ENCODE results near the gene RAI14. TPM values are rescaled to one million over a fixed set of nuclear protein-coding genes. Genes with fewer than 3 reads are reported as not detected.
A peak's percentile ranks its signal among the peaks of the same experiment; 100 is the strongest.

Gene RAI14
- total RNA-seq, 1 donor from 2014 or later = 307 TPM

GRCh38 chr5:34608859-34609648, 47.1 kb upstream of the RAI14 start:
- Histone ChIP-seq H4K20me1 (ENCODE audit: insufficient read depth, low read length) (no peaks in the 10 kb centered on the region), H3K4me1 (ENCODE audit: insufficient read depth, low read length) (peaks cover 27% of the 10 kb centered on the region), H3K9ac (ENCODE audit: low read length) (peak overlapping the region; percentile 85), H2AFZ (ENCODE audit: low read depth, low read length) (no peak overlapping the region), H3K27me3 (ENCODE audit: insufficient read depth, low read length) (no peaks in the 10 kb centered on the region), H3K27ac (ENCODE audit: low read depth, low read length) (peak overlapping the region; percentile 96), H3K9me3 (ENCODE audit: insufficient read depth, low read depth, low read length) (no peaks in the 10 kb centered on the region), H3K4me2 (ENCODE audit: low read length) (peak overlapping the region; percentile 83), H3K36me3 (ENCODE audit: insufficient read depth, low read length) (no peaks in the 10 kb centered on the region), H3K79me2 (ENCODE audit: insufficient read depth, low read length) (no peaks in the 10 kb centered on the region), H3K4me3 (ENCODE audit: insufficient read depth, low read depth, low read length) (no peak overlapping the region)
- TF ChIP-seq EZH2 (IDR thresholded peaks at IDR 0.05; ENCODE audit: insufficient read depth, low read length) = no peak
- no peak for TF ChIP-seq CTCF (IDR thresholded peaks at IDR 0.05; ENCODE audit: insufficient read depth, low read depth, low read length)
- DNase-seq (ENCODE audit: low read depth) = peak; percentile 96
- H3K4me1 Mint-ChIP-seq (ENCODE audit: low read depth, unreplicated experiment) = peaks cover 41% of the 10 kb centered on the region
- FAIRE-seq = peak; percentile 96
- H3K36me3 Mint-ChIP-seq (ENCODE audit: low read depth, unreplicated experiment) = no peaks in the 10 kb centered on the region
- H3K27me3 Mint-ChIP-seq (ENCODE audit: low read depth, unreplicated experiment) = no peaks in the 10 kb centered on the region
- H3K27ac Mint-ChIP-seq (ENCODE audit: unreplicated experiment) = peak overlapping the region; percentile 97
- no peaks in the 10 kb centered on the region for H3K9me3 Mint-ChIP-seq (ENCODE audit: unreplicated experiment)
- H3K4me3 Mint-ChIP-seq (ENCODE audit: unreplicated experiment) = no peak overlapping the region

- H2AFZ ChIP-seq (ENCODE audit: low read depth, low read length) = peak overlapping the region; percentile 3
- H3K36me3 ChIP-seq (ENCODE audit: insufficient read depth, low read length) = no peaks in the 10 kb centered on the region
- H3K79me2 ChIP-seq (ENCODE audit: insufficient read depth, low read length) = no peaks in the 10 kb centered on the region
- H3K4me2 ChIP-seq (ENCODE audit: low read length) = peak overlapping the region; percentile 83
- Mint-ChIP-seq H3K27me3 (ENCODE audit: low read depth, unreplicated experiment) (no peaks in the 10 kb centered on the region), H3K27ac (ENCODE audit: unreplicated experiment) (peak overlapping the region; percentile 97), H3K4me1 (ENCODE audit: low read depth, unreplicated experiment) (peaks cover 41% of the 10 kb centered on the region), H3K9me3 (ENCODE audit: unreplicated experiment) (no peaks in the 10 kb centered on the region), H3K36me3 (ENCODE audit: low read depth, unreplicated experiment) (no peaks in the 10 kb centered on the region), H3K4me3 (ENCODE audit: unreplicated experiment) (no peak overlapping the region)
- FAIRE-seq (no peak), DNase-seq (ENCODE audit: low read depth) (peak; percentile 68)
- peaks cover 27% of the 10 kb centered on the region for H3K4me1 ChIP-seq (ENCODE audit: insufficient read depth, low read length)
- no peak overlapping the region for H3K4me3 ChIP-seq (ENCODE audit: insufficient read depth, low read depth, low read length)
- TF ChIP-seq EZH2 (IDR thresholded peaks at IDR 0.05; ENCODE audit: insufficient read depth, low read length) (no peak), CTCF (IDR thresholded peaks at IDR 0.05; ENCODE audit: insufficient read depth, low read depth, low read length) (no peak)
- H4K20me1 ChIP-seq (ENCODE audit: insufficient read depth, low read length) = no peaks in the 10 kb centered on the region
- peak overlapping the region; percentile 85 for H3K9ac ChIP-seq (ENCODE audit: low read length)
- H3K9me3 ChIP-seq (ENCODE audit: insufficient read depth, low read depth, low read length) = no peaks in the 10 kb centered on the region
- no peaks in the 10 kb centered on the region for H3K27me3 ChIP-seq (ENCODE audit: insufficient read depth, low read length)
- peak overlapping the region; percentile 96 for H3K27ac ChIP-seq (ENCODE audit: low read depth, low read length)
Observed at GRCh38 chr5:34609951-34610441, 46.1 kb upstream of the RAI14 start.

- peak overlapping the region; percentile 83 for H3K4me2 ChIP-seq (ENCODE audit: low read length)
- no peaks in the 10 kb centered on the region for H3K36me3 ChIP-seq (ENCODE audit: insufficient read depth, low read length)
- no peak overlapping the region for H3K4me3 ChIP-seq (ENCODE audit: insufficient read depth, low read depth, low read length)
- Mint-ChIP-seq H3K27me3 (ENCODE audit: low read depth, unreplicated experiment) (no peaks in the 10 kb centered on the region), H3K27ac (ENCODE audit: unreplicated experiment) (peak overlapping the region; percentile 97), H3K4me3 (ENCODE audit: unreplicated experiment) (no peak overlapping the region), H3K9me3 (ENCODE audit: unreplicated experiment) (no peaks in the 10 kb centered on the region), H3K4me1 (ENCODE audit: low read depth, unreplicated experiment) (peaks cover 41% of the 10 kb centered on the region), H3K36me3 (ENCODE audit: low read depth, unreplicated experiment) (no peaks in the 10 kb centered on the region)
- no peak for DNase-seq (ENCODE audit: low read depth)
- no peaks in the 10 kb centered on the region for H3K9me3 ChIP-seq (ENCODE audit: insufficient read depth, low read depth, low read length)
- H3K79me2 ChIP-seq (ENCODE audit: insufficient read depth, low read length) = no peaks in the 10 kb centered on the region
- no peaks in the 10 kb centered on the region for H3K27me3 ChIP-seq (ENCODE audit: insufficient read depth, low read length)
- H3K4me1 ChIP-seq (ENCODE audit: insufficient read depth, low read length) = peaks cover 27% of the 10 kb centered on the region
- no peak for TF ChIP-seq CTCF (IDR thresholded peaks at IDR 0.05; ENCODE audit: insufficient read depth, low read depth, low read length)
- TF ChIP-seq EZH2 (IDR thresholded peaks at IDR 0.05; ENCODE audit: insufficient read depth, low read length) = no peak
- H2AFZ ChIP-seq (ENCODE audit: low read depth, low read length) = peak overlapping the region; percentile 11
- peak overlapping the region; percentile 85 for H3K9ac ChIP-seq (ENCODE audit: low read length)
- H4K20me1 ChIP-seq (ENCODE audit: insufficient read depth, low read length) = no peaks in the 10 kb centered on the region
- peak overlapping the region; percentile 96 for H3K27ac ChIP-seq (ENCODE audit: low read depth, low read length)
- FAIRE-seq = no peak
Observed at GRCh38 chr5:34610546-34610945, 45.6 kb upstream of the RAI14 start.

Data from astrocyte (in vitro differentiated cells and primary cell).